Esophagus squamous epithelium (tissue), 4 donors: ENCODE measurements around the gene AGMO.

Experiments
- POLR2A ChIP-seq, 4 donors: fragments of 450-650 bp; IDR thresholded peaks; one replicate each; pipeline ENCODE4 v1.6.1; 2017; ENCODE audit warnings: antibody characterized with exemption in 4 of 4, mild to moderate bottlenecking in 4 of 4, moderate library complexity in 3 of 4
- TF ChIP-seq, protein P1 (sequence below), 6 experiments: fragments of 450-650 bp in 4 of 6; fragments of 200-600 bp in 2 of 6; sonication (generic) in 2 of 6; IDR thresholded peaks; one replicate each; pipeline ENCODE4 v1.5.1; 2016 to 2019; ENCODE audit warnings: antibody characterized with exemption in 6 of 6, mild to moderate bottlenecking in 4 of 6, moderate library complexity in 4 of 6

DNA sequence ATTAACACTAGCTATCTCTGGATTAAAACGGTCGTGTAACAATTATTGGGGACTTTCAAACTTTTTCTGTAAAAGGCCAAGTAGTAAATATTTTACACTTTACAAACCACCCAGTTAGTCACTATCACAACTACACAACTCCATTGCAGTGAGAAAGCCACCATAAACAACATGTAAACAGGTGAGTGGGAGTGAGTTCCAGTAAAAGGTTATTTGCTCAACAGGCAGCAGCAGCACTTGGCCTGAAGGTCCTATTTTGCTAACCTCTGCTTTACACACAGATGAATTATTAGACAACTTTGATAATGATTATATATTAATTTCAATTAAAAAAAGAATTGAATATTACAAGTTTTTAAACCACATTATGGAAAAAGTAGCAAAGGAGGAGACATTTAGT, 15.8 kb upstream of the AGMO start:
- TF ChIP-seq, protein P1, sequence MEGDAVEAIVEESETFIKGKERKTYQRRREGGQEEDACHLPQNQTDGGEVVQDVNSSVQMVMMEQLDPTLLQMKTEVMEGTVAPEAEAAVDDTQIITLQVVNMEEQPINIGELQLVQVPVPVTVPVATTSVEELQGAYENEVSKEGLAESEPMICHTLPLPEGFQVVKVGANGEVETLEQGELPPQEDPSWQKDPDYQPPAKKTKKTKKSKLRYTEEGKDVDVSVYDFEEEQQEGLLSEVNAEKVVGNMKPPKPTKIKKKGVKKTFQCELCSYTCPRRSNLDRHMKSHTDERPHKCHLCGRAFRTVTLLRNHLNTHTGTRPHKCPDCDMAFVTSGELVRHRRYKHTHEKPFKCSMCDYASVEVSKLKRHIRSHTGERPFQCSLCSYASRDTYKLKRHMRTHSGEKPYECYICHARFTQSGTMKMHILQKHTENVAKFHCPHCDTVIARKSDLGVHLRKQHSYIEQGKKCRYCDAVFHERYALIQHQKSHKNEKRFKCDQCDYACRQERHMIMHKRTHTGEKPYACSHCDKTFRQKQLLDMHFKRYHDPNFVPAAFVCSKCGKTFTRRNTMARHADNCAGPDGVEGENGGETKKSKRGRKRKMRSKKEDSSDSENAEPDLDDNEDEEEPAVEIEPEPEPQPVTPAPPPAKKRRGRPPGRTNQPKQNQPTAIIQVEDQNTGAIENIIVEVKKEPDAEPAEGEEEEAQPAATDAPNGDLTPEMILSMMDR (IDR thresholded peaks at IDR 0.05) = no peak
- TF ChIP-seq POLR2A (IDR thresholded peaks at IDR 0.05) = no peak
